ENCODE measurements around the gene MTCL1. TPM values are rescaled to one million over a fixed set of nuclear protein-coding genes. Genes with fewer than 3 reads are reported as not detected.

The MTCL1 gene
- polyA plus RNA-seq: 1 to 10 TPM; 4.4 to 6.5 TPM

DNA sequence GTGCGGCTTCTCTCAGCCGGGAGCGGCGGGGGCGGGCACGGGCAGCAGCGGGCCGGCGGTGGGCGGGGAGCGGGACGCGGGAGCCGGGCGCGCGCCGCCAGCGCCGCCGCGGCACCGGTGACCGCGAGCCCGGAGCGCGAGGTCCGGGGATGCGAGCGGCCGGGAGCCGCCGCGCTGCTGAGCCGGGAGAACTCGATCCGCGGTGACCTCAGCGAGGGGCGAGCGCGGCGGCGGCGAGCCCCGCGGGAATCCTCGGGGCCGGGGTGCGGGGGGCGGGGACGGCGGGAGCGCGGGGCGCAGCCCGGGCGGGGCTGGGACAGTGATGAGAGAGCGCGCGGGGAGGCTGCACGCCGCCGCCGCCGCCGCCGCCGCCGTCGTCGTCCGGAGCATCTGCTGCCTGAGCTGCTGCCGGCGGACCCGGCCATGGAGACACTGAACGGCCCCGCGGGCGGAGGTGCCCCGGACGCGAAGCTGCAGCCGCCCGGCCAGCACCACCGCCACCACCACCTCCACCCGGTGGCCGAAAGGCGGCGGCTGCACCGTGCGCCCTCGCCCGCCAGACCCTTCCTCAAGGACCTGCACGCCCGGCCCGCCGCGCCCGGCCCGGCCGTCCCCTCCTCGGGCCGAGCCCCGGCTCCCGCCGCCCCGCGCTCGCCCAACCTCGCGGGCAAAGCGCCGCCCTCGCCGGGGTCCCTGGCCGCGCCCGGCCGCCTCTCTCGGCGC, at the start of gene MTCL1:
MTCL1 (plus strand) TSS at position 319 of the 723 bp plus-strand sequence; CDS start at position 424, 105 bp downstream.
- peak within 1 kb of the TSS; percentile 63 to 68 for H3K4me3 ChIP-seq (ENCODE audit: low read depth in 1 of 2, low read length in 2 of 2)
- WGBS, 2 donors: 0% methylated on average over 47 to 123 of the region's 123 CpGs

DNA sequence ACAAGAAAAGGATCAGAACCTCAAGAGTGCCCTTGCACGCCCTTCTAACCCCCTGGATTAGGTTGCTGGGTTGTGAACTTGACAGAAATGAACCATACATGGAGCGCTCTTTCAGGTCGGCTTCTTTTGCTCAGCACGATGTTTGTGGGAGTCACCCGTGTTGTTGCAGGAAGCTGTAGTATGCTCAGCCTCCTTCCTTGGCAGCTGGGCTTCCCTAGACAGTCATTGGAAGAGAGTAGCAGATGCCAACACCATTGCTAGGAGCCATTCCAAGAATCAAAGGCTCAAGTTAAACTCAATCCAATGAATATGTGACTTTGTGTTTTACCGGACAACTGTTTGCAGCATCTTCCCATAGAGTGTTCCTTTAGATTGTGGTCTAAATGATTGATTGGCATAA, 49.1 kb upstream of the MTCL1 start:
- Histone ChIP-seq H3K36me3 (ENCODE audit: control insufficient read depth in 2 of 2, insufficient read depth in 2 of 2, low read length in 1 of 2) (no peaks in the 10 kb centered on the region), H3K27ac (ENCODE audit: low read depth in 2 of 2, low read length in 1 of 2) (no peak overlapping the region), H3K27me3 (ENCODE audit: control insufficient read depth in 1 of 2, insufficient read depth in 2 of 2, low read length in 2 of 2) (no peaks in the 10 kb centered on the region), H3K4me3 (ENCODE audit: low read depth in 1 of 2, low read length in 2 of 2) (no peak overlapping the region), H3K9me3 (ENCODE audit: control insufficient read depth in 2 of 2, insufficient read depth in 1 of 2, low read depth in 1 of 2, low read length in 1 of 2) (no peaks in the 10 kb centered on the region), H3K4me1 (ENCODE audit: control insufficient read depth in 2 of 2, insufficient read depth in 2 of 2, low read length in 1 of 2) (no peaks in the 10 kb centered on the region)
- WGBS, 2 donors: 78 to 84% methylated on average over 6 of the region's 6 CpGs

More for the DNA sequence above, at the start of gene MTCL1:
- no peaks in the 10 kb centered on the region for H3K36me3 ChIP-seq (ENCODE audit: control insufficient read depth in 2 of 2, insufficient read depth in 2 of 2, low read length in 1 of 2)
- H3K27ac ChIP-seq (ENCODE audit: low read depth in 2 of 2, low read length in 1 of 2): peak within 1 kb of the TSS; percentile 87 to 95
- H3K27me3 ChIP-seq (ENCODE audit: control insufficient read depth in 1 of 2, insufficient read depth in 2 of 2, low read length in 2 of 2): peaks cover 0 to 2% of the 10 kb centered on the region in 2 donors
- no peaks in the 10 kb centered on the region for H3K9me3 ChIP-seq (ENCODE audit: control insufficient read depth in 2 of 2, insufficient read depth in 1 of 2, low read depth in 1 of 2, low read length in 1 of 2)
- peaks cover 3 to 13% of the 10 kb centered on the region in 2 donors for H3K4me1 ChIP-seq (ENCODE audit: control insufficient read depth in 2 of 2, insufficient read depth in 2 of 2, low read length in 1 of 2)

DNA sequence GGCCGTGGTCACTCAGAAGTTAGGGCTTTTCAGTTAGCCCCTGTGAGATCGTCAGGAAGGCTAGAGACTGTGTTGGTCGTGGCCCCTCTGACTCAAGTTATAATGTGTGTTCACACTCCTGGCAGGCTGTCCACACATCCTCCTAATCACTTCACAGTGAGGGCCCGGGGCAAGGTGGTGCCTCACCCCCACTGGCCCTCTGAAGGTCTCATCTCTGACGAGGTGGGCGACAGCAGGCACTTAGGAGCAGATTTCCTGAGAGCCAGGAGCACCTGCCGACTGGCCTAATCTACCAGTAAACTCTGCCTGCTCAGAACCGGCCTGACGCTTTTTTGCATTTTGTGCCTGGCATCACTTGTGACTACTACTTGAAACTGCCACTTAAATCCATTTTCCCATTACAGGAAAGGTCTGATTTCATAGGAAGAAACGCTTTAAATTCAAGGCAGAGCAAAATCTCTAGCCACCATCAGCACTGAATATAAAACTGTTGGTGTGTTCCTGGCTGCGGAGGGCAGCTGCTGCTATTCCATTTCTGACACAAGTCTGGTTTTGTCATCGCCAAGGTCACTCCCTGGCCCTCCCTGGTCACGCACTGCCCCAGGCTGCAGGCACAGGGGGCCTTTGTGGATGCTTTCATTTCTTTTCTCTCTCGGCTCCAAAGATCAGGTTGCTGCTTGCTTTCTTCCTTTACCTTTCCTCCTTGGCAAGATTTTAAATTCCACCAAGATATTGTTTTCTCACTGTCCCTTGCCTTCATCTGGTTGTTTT, 48.1 kb upstream of the MTCL1 start:
- WGBS, 2 donors: 64 to 69% methylated on average over 14 of the region's 14 CpGs
- Histone ChIP-seq H3K9me3 (ENCODE audit: control insufficient read depth in 2 of 2, insufficient read depth in 1 of 2, low read depth in 1 of 2, low read length in 1 of 2) (no peaks in the 10 kb centered on the region), H3K36me3 (ENCODE audit: control insufficient read depth in 2 of 2, insufficient read depth in 2 of 2, low read length in 1 of 2) (no peaks in the 10 kb centered on the region), H3K27ac (ENCODE audit: low read depth in 2 of 2, low read length in 1 of 2) (no peak overlapping the region), H3K27me3 (ENCODE audit: control insufficient read depth in 1 of 2, insufficient read depth in 2 of 2, low read length in 2 of 2) (no peaks in the 10 kb centered on the region), H3K4me3 (ENCODE audit: low read depth in 1 of 2, low read length in 2 of 2) (no peak overlapping the region), H3K4me1 (ENCODE audit: control insufficient read depth in 2 of 2, insufficient read depth in 2 of 2, low read length in 1 of 2) (no peaks in the 10 kb centered on the region)

DNA sequence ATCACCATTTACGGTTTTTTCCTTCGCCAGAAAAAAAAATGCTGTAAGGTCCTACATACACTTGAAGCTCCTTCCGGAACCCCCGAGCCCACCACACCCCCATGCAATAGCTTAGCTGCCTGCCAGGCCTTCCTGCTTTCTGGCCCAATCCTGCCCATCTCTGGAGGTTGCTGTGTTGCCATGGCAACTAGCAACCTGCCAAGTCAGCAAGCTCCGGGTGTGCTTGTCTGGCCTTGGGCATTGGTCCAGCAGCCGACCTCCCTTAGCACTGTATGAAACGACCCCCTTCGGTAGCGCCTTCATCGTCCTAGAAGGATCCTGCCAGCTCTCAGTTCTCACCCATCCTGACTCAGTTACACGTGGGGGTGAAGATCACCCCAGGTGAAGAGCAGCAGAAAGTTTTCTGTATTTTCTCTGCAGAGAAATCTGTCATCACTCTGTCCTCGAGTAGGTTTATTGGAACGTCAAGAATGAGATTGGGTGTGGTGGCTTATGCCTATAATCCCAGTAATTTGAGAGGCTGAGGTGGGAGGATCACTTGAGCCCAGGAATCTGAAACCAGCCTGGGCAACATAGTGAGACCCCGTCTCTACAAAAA, 47.4 kb upstream of the MTCL1 start:
- Histone ChIP-seq H3K27ac (ENCODE audit: low read depth in 2 of 2, low read length in 1 of 2) (no peak overlapping the region), H3K36me3 (ENCODE audit: control insufficient read depth in 2 of 2, insufficient read depth in 2 of 2, low read length in 1 of 2) (no peaks in the 10 kb centered on the region), H3K4me3 (ENCODE audit: low read depth in 1 of 2, low read length in 2 of 2) (no peak overlapping the region), H3K27me3 (ENCODE audit: control insufficient read depth in 1 of 2, insufficient read depth in 2 of 2, low read length in 2 of 2) (no peaks in the 10 kb centered on the region), H3K4me1 (ENCODE audit: control insufficient read depth in 2 of 2, insufficient read depth in 2 of 2, low read length in 1 of 2) (no peaks in the 10 kb centered on the region), H3K9me3 (ENCODE audit: control insufficient read depth in 2 of 2, insufficient read depth in 1 of 2, low read depth in 1 of 2, low read length in 1 of 2) (no peaks in the 10 kb centered on the region)
- WGBS, 2 donors: 47 to 49% methylated on average over 14 of the region's 14 CpGs

DNA sequence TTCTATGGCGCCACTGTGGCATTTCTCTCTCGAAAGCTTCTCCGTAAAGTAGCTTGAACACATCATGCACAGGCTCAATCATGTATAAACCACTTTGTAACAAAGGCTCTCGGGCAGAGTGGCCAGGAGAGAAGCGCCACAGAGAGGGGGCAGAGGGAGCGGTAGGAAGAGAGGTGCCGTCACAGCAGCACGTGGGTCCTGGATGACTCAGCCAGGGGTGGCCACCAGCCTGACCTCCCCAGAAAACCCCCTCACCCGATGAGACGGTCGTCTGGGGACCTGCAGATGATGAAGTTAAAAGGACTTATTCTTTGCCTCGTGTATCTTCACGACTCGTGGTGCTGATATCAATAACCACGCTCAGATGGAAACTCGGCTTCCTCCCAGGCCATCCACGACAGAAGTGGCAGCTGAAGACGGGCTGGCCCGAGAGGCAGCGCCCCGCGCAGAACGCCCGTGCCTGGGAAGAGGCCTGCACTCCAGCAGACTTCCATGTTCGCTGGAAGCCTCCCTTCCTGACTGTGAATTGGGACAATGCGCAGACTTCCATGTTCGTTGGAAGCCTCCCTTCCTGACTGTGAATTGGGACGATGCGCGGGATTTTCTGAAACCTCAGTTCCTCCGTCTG, 46.4 kb upstream of the MTCL1 start:
- no peaks in the 10 kb centered on the region for H3K4me1 ChIP-seq (ENCODE audit: control insufficient read depth in 2 of 2, insufficient read depth in 2 of 2, low read length in 1 of 2)
- no peaks in the 10 kb centered on the region for H3K9me3 ChIP-seq (ENCODE audit: control insufficient read depth in 2 of 2, insufficient read depth in 1 of 2, low read depth in 1 of 2, low read length in 1 of 2)
- H3K4me3 ChIP-seq (ENCODE audit: low read depth in 1 of 2, low read length in 2 of 2): no peak overlapping the region
- no peaks in the 10 kb centered on the region for H3K36me3 ChIP-seq (ENCODE audit: control insufficient read depth in 2 of 2, insufficient read depth in 2 of 2, low read length in 1 of 2)
- H3K27me3 ChIP-seq (ENCODE audit: control insufficient read depth in 1 of 2, insufficient read depth in 2 of 2, low read length in 2 of 2): no peaks in the 10 kb centered on the region
- no peak overlapping the region for H3K27ac ChIP-seq (ENCODE audit: low read depth in 2 of 2, low read length in 1 of 2)
- 90 to 94% methylated on average over 31 of the region's 31 CpGs for WGBS, 2 donors

DNA sequence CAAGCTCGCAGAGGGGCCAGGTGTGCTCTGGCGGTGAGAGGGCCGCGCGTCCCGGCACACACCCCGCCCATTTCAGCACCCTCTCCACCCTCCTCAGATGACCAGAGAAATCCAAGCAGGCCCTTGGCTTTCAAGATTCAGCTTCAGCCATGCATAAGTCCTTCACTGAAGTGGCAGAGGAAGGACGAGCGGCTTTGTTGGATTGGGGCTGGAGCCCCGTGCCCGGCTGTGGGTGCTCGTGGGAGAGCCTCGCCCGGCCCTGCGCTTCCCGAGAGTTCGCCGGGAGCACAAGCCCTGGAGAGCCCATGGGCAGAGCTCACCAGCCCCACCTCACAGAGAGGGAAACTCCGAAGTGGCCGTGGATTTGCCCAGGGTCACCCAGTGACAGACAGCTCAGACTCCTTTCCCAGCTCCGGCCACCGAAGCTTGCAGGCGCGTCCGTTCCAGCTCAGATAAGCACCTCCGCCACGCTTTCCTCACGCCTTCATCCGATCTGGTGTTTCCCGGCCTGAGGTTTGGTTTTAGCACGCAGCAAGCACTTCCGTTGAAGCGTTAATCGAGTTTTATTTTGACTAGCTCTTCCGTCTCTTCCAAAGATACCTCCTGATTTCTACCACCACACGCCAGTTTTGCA, 45.6 kb upstream of the MTCL1 start:
- H3K27ac ChIP-seq (ENCODE audit: low read depth in 2 of 2, low read length in 1 of 2): no peak overlapping the region
- no peaks in the 10 kb centered on the region for H3K36me3 ChIP-seq (ENCODE audit: control insufficient read depth in 2 of 2, insufficient read depth in 2 of 2, low read length in 1 of 2)
- H3K4me1 ChIP-seq (ENCODE audit: control insufficient read depth in 2 of 2, insufficient read depth in 2 of 2, low read length in 1 of 2): no peaks in the 10 kb centered on the region
- no peaks in the 10 kb centered on the region for H3K27me3 ChIP-seq (ENCODE audit: control insufficient read depth in 1 of 2, insufficient read depth in 2 of 2, low read length in 2 of 2)
- 95% methylated on average over 36 of the region's 36 CpGs for WGBS, 2 donors
- no peaks in the 10 kb centered on the region for H3K9me3 ChIP-seq (ENCODE audit: control insufficient read depth in 2 of 2, insufficient read depth in 1 of 2, low read depth in 1 of 2, low read length in 1 of 2)
- H3K4me3 ChIP-seq (ENCODE audit: low read depth in 1 of 2, low read length in 2 of 2): no peak overlapping the region

DNA sequence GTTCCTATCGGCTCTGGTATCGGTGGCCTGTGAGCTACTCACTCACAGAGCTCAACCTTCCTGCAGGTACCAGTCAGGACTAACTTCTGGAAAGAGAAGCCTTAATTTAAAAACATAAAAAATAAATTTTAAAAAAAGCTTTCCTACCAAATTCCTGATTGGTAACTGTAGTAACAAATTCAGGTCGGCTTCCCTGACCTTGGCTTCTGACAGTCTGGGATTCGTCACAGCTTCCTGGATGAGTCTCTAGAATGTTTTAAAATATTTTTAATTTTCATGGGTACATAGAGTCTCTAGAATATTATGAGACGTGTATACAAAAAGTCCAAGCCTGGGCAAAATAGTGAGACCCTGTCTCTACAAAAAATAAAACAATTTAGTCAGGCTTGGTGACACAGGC, 45.0 kb upstream of the MTCL1 start:
- 86 to 89% methylated on average over 5 of the region's 5 CpGs for WGBS, 2 donors
- Histone ChIP-seq H3K9me3 (ENCODE audit: control insufficient read depth in 2 of 2, insufficient read depth in 1 of 2, low read depth in 1 of 2, low read length in 1 of 2) (no peaks in the 10 kb centered on the region), H3K36me3 (ENCODE audit: control insufficient read depth in 2 of 2, insufficient read depth in 2 of 2, low read length in 1 of 2) (no peaks in the 10 kb centered on the region), H3K27ac (ENCODE audit: low read depth in 2 of 2, low read length in 1 of 2) (no peak overlapping the region), H3K4me1 (ENCODE audit: control insufficient read depth in 2 of 2, insufficient read depth in 2 of 2, low read length in 1 of 2) (no peaks in the 10 kb centered on the region), H3K4me3 (ENCODE audit: low read depth in 1 of 2, low read length in 2 of 2) (no peak overlapping the region), H3K27me3 (ENCODE audit: control insufficient read depth in 1 of 2, insufficient read depth in 2 of 2, low read length in 2 of 2) (no peaks in the 10 kb centered on the region)

DNA sequence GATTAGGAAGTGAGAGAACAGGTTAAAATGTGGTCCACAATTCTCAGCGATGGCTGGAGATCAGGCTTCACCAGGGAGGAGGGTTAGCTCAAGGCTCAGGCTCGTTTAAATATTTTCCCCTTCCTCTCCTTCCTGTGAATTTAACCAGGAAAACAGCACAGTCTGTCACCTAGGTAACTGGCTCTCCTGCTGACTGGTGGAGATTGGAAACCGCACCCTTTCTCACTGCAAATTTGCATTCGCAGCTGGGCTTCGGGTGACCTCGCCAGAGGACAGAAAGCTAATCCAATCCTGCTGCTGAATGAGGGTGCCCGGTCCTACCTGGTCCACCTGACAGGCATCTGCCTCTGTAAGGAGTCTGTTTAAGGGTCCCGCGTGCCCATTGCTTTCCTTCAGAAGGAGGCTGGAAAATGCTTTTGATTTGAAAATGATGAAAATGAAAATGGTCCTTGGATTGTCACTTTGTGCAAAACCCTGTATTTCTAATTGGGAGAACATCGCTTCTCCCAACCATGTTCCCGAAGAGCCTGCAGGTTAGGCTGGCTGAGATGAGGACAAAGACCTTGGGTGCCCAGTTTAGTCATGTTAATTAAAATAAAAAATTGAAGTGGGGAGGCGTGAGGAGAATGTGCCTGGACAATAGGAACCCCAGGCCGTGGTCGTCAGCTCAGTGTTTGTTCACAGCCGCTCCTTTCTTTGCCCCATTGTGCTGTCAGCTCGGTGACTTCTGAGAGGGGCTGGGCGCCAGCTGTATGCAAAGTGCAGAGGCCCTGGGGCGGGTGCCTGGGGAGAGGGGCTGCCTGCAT, 43.4 kb upstream of the MTCL1 start:
- no peak overlapping the region for H3K27ac ChIP-seq (ENCODE audit: low read depth in 2 of 2, low read length in 1 of 2)
- H3K4me3 ChIP-seq (ENCODE audit: low read depth in 1 of 2, low read length in 2 of 2): no peak overlapping the region
- no peaks in the 10 kb centered on the region for H3K27me3 ChIP-seq (ENCODE audit: control insufficient read depth in 1 of 2, insufficient read depth in 2 of 2, low read length in 2 of 2)
- 48 to 50% methylated on average over 18 of the region's 18 CpGs for WGBS, 2 donors
- H3K9me3 ChIP-seq (ENCODE audit: control insufficient read depth in 2 of 2, insufficient read depth in 1 of 2, low read depth in 1 of 2, low read length in 1 of 2): no peaks in the 10 kb centered on the region
- no peaks in the 10 kb centered on the region for H3K36me3 ChIP-seq (ENCODE audit: control insufficient read depth in 2 of 2, insufficient read depth in 2 of 2, low read length in 1 of 2)
- H3K4me1 ChIP-seq (ENCODE audit: control insufficient read depth in 2 of 2, insufficient read depth in 2 of 2, low read length in 1 of 2): no peaks in the 10 kb centered on the region

All from esophagus (tissue), 2 donors.